Urinary bladder (tissue), 4 donors: Measurements from ENCODE around the gene MACROD2. TPM values are rescaled to one million over a fixed set of nuclear protein-coding genes. Genes with fewer than 3 reads are reported as not detected.

ENCODE experiments used
- DNase-seq: peaks from one replicate; pipeline ENCODE4 v3.0.0-alpha.2; 2015; ENCODE audit errors: extremely low spot score
- H3K27ac ChIP-seq: one replicate; pipeline ENCODE4 v1.5.1; 2013; ENCODE audit warnings: low read depth, mild to moderate bottlenecking, moderate library complexity
- H3K36me3 ChIP-seq: one replicate; pipeline ENCODE4 v1.6.1; 2013; ENCODE audit warnings: mild to moderate bottlenecking, moderate library complexity; ENCODE audit not compliant: insufficient read depth
- H3K4me1 ChIP-seq: one replicate; pipeline ENCODE4 v1.6.1; 2013; ENCODE audit warnings: mild to moderate bottlenecking, moderate library complexity; ENCODE audit not compliant: insufficient read depth
- H3K4me3 ChIP-seq: one replicate; pipeline ENCODE4 v1.5.1; 2013; ENCODE audit warnings: low read depth, low read length
- WGBS: extraction: QIAGEN DNeasy Blood & Tissue Kit; methylation state at CpG from one replicate; pipeline ENCODE4 v1.1.7; 2013; 5-methylcytosine and 5-hydroxymethylcytosine counted together
- polyA plus RNA-seq: library from polyadenylated mRNA; stranded (reverse); fragments of 200-250 nt; gene quantifications from one replicate; pipeline ENCODE4 v1.2.3, GENCODE V29; 2013
- total RNA-seq: library from RNA; depleted of rRNA; stranded (reverse); fragments of >200 nt; gene quantifications from one replicate; pipeline ENCODE4 v1.2.3, GENCODE V29; 2014
- donor health status: healthy with polysubstance abuse.
- donor health status: healthy.

MACROD2 gene
- total and polyA plus RNA-seq, 2 donors = 3.0 to 28.2 TPM

DNA sequence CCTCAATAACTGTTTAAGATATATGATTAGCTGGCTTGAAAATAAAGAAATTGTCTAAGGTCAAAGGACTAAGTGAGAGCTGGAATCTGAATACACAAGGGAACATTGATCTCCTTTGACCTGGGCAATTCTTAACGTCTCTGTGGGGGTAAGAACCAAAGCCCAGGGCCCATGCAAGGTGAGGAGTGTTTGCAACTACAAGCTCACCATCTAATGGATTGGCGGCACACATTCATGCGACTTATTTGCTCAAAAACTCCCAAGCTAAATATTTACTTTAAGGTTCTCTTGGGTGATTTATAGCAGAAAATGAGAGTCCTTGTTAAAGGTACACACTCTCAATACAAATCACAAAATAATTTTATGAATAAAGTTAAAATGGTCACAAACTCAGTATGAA, 734.1 kb downstream of the MACROD2 start:
- Histone ChIP-seq H3K36me3 (no peaks in the 10 kb centered on the region), H3K4me1 (no peaks in the 10 kb centered on the region), H3K27ac (no peak overlapping the region), H3K4me3 (no peak overlapping the region)
- 88% methylated on average over 3 of the region's 3 CpGs for WGBS
- DNase-seq = no peak

DNA sequence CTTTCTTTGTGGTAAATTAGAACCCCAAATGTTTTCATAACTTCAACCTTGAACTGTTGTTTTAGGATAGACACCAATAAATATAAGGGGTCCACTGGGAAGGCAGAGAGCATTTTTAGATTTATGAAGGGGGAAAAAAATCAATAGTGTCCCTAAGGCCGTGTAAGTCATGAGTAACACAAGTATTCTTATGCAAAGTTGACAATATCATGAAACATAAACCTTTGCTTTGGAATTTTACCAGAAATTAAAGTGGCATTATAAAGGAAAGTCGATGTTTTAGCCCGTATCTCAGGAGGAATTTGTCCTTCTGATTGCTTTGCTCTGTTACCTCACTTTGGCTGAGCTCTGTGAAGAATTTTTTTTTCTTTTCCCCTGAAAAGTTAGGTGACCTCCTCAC, 737.0 kb downstream of the MACROD2 start:
- Histone ChIP-seq H3K4me3 (no peak overlapping the region), H3K4me1 (no peaks in the 10 kb centered on the region), H3K27ac (no peak overlapping the region), H3K36me3 (no peaks in the 10 kb centered on the region)
- DNase-seq = no peak
- 86% methylated on average over 3 of the region's 3 CpGs for WGBS

DNA sequence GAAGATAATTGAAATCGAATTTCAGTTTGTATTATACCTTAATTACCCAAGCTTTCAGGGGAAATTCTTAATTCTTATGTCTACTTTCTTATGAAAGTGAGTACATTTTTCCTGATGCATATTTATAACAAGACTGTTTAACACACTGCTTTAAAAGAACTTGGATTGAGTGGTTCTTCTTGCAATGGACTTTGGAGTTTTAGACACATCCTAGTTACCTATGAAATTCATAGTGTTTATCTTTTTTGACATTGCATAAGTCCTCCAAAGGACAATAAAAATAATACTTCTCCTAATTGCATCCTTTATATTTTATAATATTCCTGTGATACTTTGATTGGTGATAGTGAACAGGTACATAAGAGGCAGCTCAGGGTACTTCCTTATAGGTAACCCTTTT, 737.7 kb downstream of the MACROD2 start:
- DNase-seq = no peak
- H3K27ac ChIP-seq = no peak overlapping the region
- H3K4me1 ChIP-seq = no peaks in the 10 kb centered on the region
- 92% methylated on average over 1 of the region's 1 CpG for WGBS
- H3K36me3 ChIP-seq = no peaks in the 10 kb centered on the region
- H3K4me3 ChIP-seq = no peak overlapping the region

DNA sequence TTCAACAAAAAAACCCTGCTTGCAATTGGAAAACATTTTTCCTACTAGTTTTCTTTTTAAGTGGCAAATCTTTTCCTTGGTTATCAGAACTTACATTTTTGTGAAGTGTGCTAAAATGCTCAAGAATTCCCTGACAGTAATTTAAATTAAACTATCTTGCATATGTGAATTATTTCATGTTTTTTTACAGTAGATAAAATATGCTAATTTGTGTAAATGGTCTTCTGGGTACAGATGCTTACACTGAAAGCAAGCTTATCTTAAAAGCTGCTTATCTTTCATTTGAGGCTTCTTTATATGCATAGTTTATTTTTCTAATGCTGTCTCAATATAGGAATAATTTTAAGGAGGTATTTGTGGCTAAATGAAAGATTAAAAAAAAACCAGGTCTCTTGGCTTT, 745.1 kb downstream of the MACROD2 start:
- H3K4me1 ChIP-seq = no peaks in the 10 kb centered on the region
- no peak for DNase-seq

DNA sequence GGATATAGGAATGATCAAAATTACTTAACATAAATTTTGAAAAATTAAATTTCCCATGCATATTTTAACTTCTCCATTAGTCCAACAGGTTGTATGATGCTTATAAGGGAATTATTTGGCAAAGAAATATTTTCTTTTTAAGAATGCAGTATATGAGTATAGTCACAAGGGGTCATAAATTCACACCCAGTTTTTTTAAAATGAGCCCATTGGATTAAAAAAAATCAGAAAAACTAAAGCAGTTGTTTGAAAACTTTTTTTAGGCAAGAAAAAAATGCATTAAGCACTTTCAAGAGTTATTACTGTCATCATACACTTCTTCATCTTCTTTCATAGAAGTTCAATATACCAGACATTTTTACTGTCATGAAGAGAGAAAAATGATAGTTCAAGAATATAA, 746.3 kb downstream of the MACROD2 start:
- DNase-seq = no peak
- no peaks in the 10 kb centered on the region for H3K36me3 ChIP-seq
- H3K4me3 ChIP-seq = no peak overlapping the region
- no peak overlapping the region for H3K27ac ChIP-seq
- H3K4me1 ChIP-seq = no peaks in the 10 kb centered on the region

More for the DNA sequence above, 745.1 kb downstream of the MACROD2 start:
- Histone ChIP-seq H3K4me3 (no peak overlapping the region), H3K36me3 (no peaks in the 10 kb centered on the region), H3K27ac (no peak overlapping the region)

DNA sequence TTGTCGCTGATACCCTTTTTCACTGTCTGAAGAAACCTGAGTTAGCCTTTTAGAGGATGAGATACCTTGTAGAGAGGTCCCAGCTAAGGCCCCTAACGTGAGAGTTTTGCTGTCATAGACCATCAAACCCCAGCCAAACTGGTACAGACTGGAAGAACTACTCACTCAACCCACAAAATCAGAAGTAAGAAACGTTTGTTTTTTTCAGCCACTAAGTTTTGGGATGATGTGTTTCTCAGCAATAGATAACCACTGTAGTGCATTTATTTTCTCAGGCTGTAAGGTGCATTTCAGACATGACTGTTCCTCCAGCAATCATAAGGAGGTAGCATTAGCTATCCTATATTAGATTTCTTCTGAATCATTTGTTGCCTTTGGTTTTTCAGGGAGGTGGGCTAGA, 749.4 kb downstream of the MACROD2 start:
- Histone ChIP-seq H3K4me3 (no peak overlapping the region), H3K27ac (no peak overlapping the region)
- WGBS = 57% methylated on average over 3 of the region's 3 CpGs

DNA sequence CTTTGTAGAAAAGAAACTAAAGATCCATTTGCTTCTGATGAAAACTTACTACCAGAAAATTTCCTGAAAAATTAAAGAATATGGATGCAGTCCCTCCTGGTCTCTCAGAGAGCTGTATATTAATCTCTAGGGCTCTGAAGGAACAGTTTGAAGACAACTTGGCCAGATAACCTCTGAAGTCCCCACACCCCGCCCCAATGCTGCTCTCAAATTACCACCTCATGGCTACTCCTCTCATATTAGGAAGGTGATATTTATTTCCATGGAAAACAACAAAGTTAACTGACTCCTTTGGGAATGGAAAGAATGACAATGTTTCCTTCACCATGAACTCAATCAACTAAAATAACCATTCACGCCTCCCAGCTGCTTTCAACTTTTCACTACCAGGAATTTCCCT, 750.5 kb downstream of the MACROD2 start:
- no peak overlapping the region for H3K4me3 ChIP-seq
- WGBS = 90% methylated on average over 2 of the region's 2 CpGs

More for the DNA sequence above, 749.4 kb downstream of the MACROD2 start:
- DNase-seq = no peak
- Histone ChIP-seq H3K4me1 (no peaks in the 10 kb centered on the region), H3K36me3 (no peaks in the 10 kb centered on the region)

DNA sequence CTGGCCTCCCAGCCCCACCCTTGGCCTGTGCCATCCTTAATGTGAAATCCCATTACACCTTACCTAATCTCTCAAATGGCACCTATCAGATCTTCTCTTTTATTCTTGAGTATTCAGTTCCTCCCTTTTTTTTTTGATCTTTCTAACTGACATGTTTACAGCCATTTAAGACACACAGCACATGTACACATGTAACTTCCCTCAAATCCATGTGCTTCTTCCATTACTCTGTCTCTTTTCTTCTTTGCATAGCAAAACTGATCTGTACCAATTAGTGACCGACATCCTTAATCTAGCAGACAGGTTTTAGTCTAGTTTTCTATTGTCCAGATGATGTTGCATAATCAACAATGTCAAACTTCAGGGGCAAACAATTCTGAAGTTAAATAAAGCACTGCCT, 755.9 kb downstream of the MACROD2 start:
- DNase-seq = no peak
- H3K4me1 ChIP-seq = no peaks in the 10 kb centered on the region
- 97% methylated on average over 1 of the region's 1 CpG for WGBS
- H3K4me3 ChIP-seq = no peak overlapping the region
- H3K36me3 ChIP-seq = no peaks in the 10 kb centered on the region
- no peak overlapping the region for H3K27ac ChIP-seq

More for the DNA sequence above, 750.5 kb downstream of the MACROD2 start:
- Histone ChIP-seq H3K4me1 (no peaks in the 10 kb centered on the region), H3K27ac (no peak overlapping the region), H3K36me3 (no peaks in the 10 kb centered on the region)
- DNase-seq = no peak

DNA sequence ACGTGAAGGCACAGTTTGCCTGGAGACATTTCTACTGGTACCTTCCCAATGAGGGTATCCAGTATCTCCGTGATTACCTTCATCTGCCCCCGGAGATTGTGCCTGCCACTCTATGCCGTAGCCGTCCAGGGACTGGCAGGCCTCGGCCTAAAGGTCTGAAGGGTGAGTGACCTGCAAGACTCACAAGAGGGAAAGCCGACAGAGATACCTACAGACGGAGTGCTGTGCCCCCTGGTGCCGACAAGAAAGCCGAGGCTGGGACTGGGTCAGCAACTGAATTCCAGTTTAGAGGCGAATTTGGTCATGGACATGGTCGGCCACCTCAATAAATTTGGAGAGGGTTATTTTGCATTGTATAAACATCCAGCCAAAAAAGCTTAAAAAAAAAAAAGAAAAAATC, 762.4 kb downstream of the MACROD2 start:
- no peak for DNase-seq
- H3K4me3 ChIP-seq = no peak overlapping the region
- H3K4me1 ChIP-seq = no peaks in the 10 kb centered on the region
- 95% methylated on average over 12 of the region's 12 CpGs for WGBS
- no peaks in the 10 kb centered on the region for H3K36me3 ChIP-seq
- no peak overlapping the region for H3K27ac ChIP-seq

DNA sequence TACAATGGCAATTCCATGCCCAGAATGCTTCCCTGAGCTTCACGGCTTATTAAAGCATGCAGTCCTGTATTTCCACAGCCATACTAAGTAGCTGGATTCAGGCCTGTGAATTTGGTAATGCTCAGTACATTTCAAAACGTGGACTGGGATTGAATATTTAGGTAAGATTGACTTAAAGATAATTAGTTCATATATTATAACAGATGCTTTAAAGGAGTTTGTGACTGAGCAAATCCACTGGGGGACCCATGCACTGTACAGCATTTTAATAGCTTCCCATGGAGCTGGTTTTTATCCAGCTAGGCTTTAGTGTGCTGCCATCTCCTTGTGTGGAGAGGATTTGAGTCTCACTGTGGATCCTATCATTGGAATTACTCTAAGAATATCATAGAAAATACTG, 763.0 kb downstream of the MACROD2 start:
- Histone ChIP-seq H3K36me3 (no peaks in the 10 kb centered on the region), H3K4me1 (no peaks in the 10 kb centered on the region), H3K27ac (no peak overlapping the region), H3K4me3 (no peak overlapping the region)
- DNase-seq = no peak
- WGBS = 46% methylated on average over 2 of the region's 2 CpGs

DNA sequence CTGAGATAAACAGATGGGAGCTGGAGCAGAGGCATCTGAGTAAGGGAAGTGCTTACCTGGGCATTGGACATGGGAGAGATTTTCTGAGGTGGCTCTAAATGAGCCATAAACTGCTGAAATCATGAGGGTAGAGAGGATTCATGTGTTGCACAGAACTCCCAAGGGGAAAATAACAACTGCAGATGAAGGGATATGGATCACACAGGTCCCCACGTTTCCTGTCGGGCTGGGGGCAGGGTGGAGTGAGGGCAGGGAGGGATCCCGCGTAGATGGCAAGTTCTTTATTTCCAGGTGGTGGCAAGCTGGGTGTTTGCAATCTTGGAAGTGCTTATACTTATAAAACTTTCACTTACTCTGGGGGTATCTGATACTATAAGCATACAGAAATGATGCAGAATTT, 764.7 kb downstream of the MACROD2 start:
- no peaks in the 10 kb centered on the region for H3K4me1 ChIP-seq
- 76% methylated on average over 4 of the region's 4 CpGs for WGBS

DNA sequence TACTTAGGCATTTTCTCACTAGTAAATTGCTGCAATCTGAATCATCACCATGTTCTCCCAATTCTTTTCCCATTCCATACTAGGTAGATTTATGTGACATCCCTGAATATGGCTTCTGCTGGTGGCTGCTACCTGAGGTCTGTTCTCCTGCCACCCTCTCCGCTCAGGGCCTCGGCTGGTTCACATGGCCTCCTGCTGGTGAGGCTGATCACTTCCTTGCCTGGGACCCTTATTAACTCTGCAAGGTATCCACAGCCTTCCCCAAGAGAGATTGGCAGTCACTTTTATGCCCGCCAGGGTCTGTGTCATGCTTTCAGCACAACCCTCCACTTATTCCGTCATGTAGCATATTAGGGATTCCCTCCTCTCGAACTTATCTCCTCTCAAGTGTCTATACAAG, 766.6 kb downstream of the MACROD2 start:
- no peak overlapping the region for H3K4me3 ChIP-seq
- no peaks in the 10 kb centered on the region for H3K4me1 ChIP-seq
- H3K36me3 ChIP-seq = no peaks in the 10 kb centered on the region
- no peak overlapping the region for H3K27ac ChIP-seq
- no peak for DNase-seq
- 91% methylated on average over 5 of the region's 5 CpGs for WGBS

More for the DNA sequence above, 764.7 kb downstream of the MACROD2 start:
- no peak for DNase-seq
- no peak overlapping the region for H3K27ac ChIP-seq
- H3K4me3 ChIP-seq = no peak overlapping the region
- H3K36me3 ChIP-seq = no peaks in the 10 kb centered on the region

DNA sequence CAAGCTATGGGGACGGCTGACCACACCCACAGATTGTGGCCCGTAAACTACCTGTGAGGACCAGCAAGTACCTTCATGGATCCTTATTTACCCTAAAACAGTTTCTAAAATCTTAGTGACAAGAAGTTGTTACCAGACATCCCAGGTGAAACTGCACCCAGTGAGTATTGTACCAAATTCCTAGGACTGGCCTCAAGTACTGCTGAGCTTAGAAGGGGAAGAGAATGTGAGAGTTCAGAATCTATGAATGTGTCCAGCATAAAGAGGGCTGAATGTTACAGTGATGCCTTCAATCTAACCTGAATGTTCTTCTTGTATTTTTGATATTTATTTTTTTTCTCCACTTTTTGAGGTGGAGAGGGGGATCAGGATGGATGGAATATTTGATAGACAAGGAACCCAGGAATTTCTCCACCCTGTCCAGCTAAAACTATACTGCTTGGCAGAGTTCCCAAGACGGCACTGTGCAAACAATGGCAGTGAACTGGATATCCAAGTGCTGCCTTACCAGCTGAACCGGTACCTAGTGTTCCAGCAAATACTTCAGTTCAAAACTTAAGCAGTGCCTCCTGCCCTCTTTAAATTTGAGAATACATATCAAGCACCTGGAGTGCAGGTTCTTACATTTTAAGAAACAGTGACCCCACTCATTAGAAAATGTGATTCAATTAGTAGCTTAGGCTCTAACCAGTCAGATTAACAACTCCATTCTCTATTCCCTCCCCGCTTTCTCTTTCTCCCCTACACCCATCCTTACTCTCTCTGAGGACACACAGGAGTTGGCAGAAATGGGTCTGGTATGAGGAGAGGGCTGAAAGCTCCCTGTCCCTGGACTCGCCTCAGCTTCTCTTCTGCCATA, 769.4 kb downstream of the MACROD2 start:
- Histone ChIP-seq H3K27ac (no peak overlapping the region), H3K36me3 (no peaks in the 10 kb centered on the region), H3K4me3 (no peak overlapping the region), H3K4me1 (no peaks in the 10 kb centered on the region)
- WGBS = 72% methylated on average over 6 of the region's 6 CpGs
- no peak for DNase-seq

DNA sequence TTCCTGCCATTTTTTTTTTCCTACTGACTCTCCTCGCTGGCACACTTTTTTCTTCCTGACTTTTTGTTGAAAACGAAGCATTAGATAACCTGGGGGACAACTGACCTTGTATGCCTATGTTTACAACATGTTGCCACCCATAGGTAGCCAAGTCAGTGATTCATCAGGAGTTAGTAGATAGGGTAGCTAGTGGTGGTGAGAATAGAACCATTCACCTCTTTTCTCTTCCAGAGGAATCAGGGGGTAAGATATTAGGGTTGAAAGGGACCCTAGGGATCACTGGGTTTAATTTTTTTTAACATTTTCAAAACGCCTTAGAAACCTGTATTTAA, 770.0 kb downstream of the MACROD2 start:
- H3K36me3 ChIP-seq = no peaks in the 10 kb centered on the region
- 80% methylated on average over 3 of the region's 3 CpGs for WGBS
- H3K27ac ChIP-seq = no peak overlapping the region
- no peak overlapping the region for H3K4me3 ChIP-seq
- DNase-seq = no peak
- H3K4me1 ChIP-seq = no peaks in the 10 kb centered on the region

DNA sequence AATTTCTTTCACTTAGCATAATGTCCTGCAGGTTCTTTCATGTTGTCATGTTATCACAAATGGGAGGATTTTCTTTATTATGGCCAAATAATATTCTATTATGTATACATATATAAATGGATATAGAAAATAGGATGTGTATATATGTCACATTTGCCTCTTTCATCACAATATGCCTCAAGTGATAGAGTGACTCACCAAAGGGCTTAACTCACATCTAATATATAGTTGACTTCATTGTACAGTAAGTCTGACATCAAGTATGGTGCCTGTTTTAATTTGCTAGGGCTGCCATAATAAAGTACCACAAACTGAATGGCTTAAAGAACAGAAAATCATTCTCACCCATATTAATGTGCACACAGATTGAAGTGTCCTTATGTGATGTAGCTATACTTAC, 778.2 kb downstream of the MACROD2 start:
- no peaks in the 10 kb centered on the region for H3K36me3 ChIP-seq
- no peak overlapping the region for H3K4me3 ChIP-seq
- H3K4me1 ChIP-seq = no peaks in the 10 kb centered on the region
- no peak overlapping the region for H3K27ac ChIP-seq
- DNase-seq = no peak
